IPS-15b (cell line): ENCODE results near the gene DDC.

Experiments
- H3K27me3 ChIP-seq: one replicate; pipeline ENCODE4 v1.6.1; 2013; ENCODE audit warnings: low read length; ENCODE audit not compliant: control insufficient read depth, insufficient read depth
- H3K36me3 ChIP-seq: one replicate; pipeline ENCODE4 v1.6.1; 2013; ENCODE audit warnings: low read length; ENCODE audit not compliant: control insufficient read depth, insufficient read depth
- H3K4me1 ChIP-seq: one replicate; pipeline ENCODE4 v1.6.1; 2013; ENCODE audit warnings: mild to moderate bottlenecking, low read length; ENCODE audit not compliant: control insufficient read depth, insufficient read depth
- H3K4me3 ChIP-seq: one replicate; pipeline ENCODE4 v1.5.1; 2013; ENCODE audit warnings: low read depth, low read length
- H3K9ac ChIP-seq: one replicate; pipeline ENCODE4 v1.6.1; 2013; ENCODE audit warnings: low read depth, mild to moderate bottlenecking, low read length
- H3K9me3 ChIP-seq: one replicate; pipeline ENCODE4 v1.6.1; 2013; ENCODE audit warnings: mild to moderate bottlenecking, low read length; ENCODE audit not compliant: control insufficient read depth, insufficient read depth

The DDC gene

GRCh38 chr7:50428911-50429310, 136.3 kb downstream of the DDC start:
- Histone ChIP-seq H3K27me3 (no peaks in the 10 kb centered on the region), H3K36me3 (no peaks in the 10 kb centered on the region), H3K4me3 (no peak overlapping the region), H3K9me3 (no peaks in the 10 kb centered on the region), H3K4me1 (peaks cover 2% of the 10 kb centered on the region), H3K9ac (no peak overlapping the region)

GRCh38 chr7:50427518-50427917, 137.7 kb downstream of the DDC start:
- H3K4me3 ChIP-seq = no peak overlapping the region
- no peaks in the 10 kb centered on the region for H3K36me3 ChIP-seq
- H3K27me3 ChIP-seq = no peaks in the 10 kb centered on the region
- H3K4me1 ChIP-seq = no peaks in the 10 kb centered on the region
- no peak overlapping the region for H3K9ac ChIP-seq
- H3K9me3 ChIP-seq = no peaks in the 10 kb centered on the region

- Histone ChIP-seq H3K9ac (no peak overlapping the region), H3K36me3 (no peaks in the 10 kb centered on the region), H3K4me3 (no peak overlapping the region), H3K4me1 (peaks cover under 1% of the 10 kb centered on the region), H3K9me3 (no peaks in the 10 kb centered on the region), H3K27me3 (no peaks in the 10 kb centered on the region)
These were observed 138.7 kb downstream of the DDC start for GRCh38 chr7:50426280-50427045.

GRCh38 chr7:50425318-50425717, 139.9 kb downstream of the DDC start:
- Histone ChIP-seq H3K27me3 (no peaks in the 10 kb centered on the region), H3K4me1 (peaks cover 4% of the 10 kb centered on the region), H3K9me3 (no peaks in the 10 kb centered on the region), H3K36me3 (no peaks in the 10 kb centered on the region), H3K9ac (no peak overlapping the region), H3K4me3 (no peak overlapping the region)

- no peaks in the 10 kb centered on the region for H3K27me3 ChIP-seq
- H3K9me3 ChIP-seq = no peaks in the 10 kb centered on the region
- peaks cover 4% of the 10 kb centered on the region for H3K4me1 ChIP-seq
- H3K36me3 ChIP-seq = no peaks in the 10 kb centered on the region
- no peak overlapping the region for H3K9ac ChIP-seq
- no peak overlapping the region for H3K4me3 ChIP-seq
These were observed 141.3 kb downstream of the DDC start for GRCh38 chr7:50423860-50424259.

GRCh38 chr7:50422858-50423257, 142.3 kb downstream of the DDC start:
- Histone ChIP-seq H3K27me3 (no peaks in the 10 kb centered on the region), H3K36me3 (no peaks in the 10 kb centered on the region), H3K9ac (no peak overlapping the region), H3K9me3 (no peaks in the 10 kb centered on the region), H3K4me3 (no peak overlapping the region), H3K4me1 (peaks cover 4% of the 10 kb centered on the region)

GRCh38 chr7:50421043-50421442, 144.2 kb downstream of the DDC start:
- H3K4me3 ChIP-seq = no peak overlapping the region
- no peaks in the 10 kb centered on the region for H3K9me3 ChIP-seq
- H3K27me3 ChIP-seq = no peaks in the 10 kb centered on the region
- H3K36me3 ChIP-seq = no peaks in the 10 kb centered on the region
- peaks cover 4% of the 10 kb centered on the region for H3K4me1 ChIP-seq
- H3K9ac ChIP-seq = no peak overlapping the region

- Histone ChIP-seq H3K4me1 (peaks cover 4% of the 10 kb centered on the region), H3K9me3 (no peaks in the 10 kb centered on the region), H3K36me3 (no peaks in the 10 kb centered on the region), H3K27me3 (no peaks in the 10 kb centered on the region), H3K9ac (no peak overlapping the region), H3K4me3 (no peak overlapping the region)
These were observed 146.5 kb downstream of the DDC start for GRCh38 chr7:50418526-50419290.

- Histone ChIP-seq H3K36me3 (no peaks in the 10 kb centered on the region), H3K9me3 (no peaks in the 10 kb centered on the region), H3K4me3 (no peak overlapping the region), H3K9ac (no peak overlapping the region), H3K27me3 (no peaks in the 10 kb centered on the region), H3K4me1 (peaks cover 4% of the 10 kb centered on the region)
These were observed 147.1 kb downstream of the DDC start for GRCh38 chr7:50418086-50418515.

GRCh38 chr7:50416527-50417182, 148.6 kb downstream of the DDC start:
- Histone ChIP-seq H3K9me3 (no peaks in the 10 kb centered on the region), H3K36me3 (no peaks in the 10 kb centered on the region), H3K4me1 (peaks cover 4% of the 10 kb centered on the region), H3K9ac (no peak overlapping the region), H3K4me3 (no peak overlapping the region), H3K27me3 (no peaks in the 10 kb centered on the region)

- no peaks in the 10 kb centered on the region for H3K4me1 ChIP-seq
- no peaks in the 10 kb centered on the region for H3K27me3 ChIP-seq
- H3K4me3 ChIP-seq = no peak overlapping the region
- no peaks in the 10 kb centered on the region for H3K9me3 ChIP-seq
- H3K36me3 ChIP-seq = no peaks in the 10 kb centered on the region
- no peak overlapping the region for H3K9ac ChIP-seq
These were observed 149.3 kb downstream of the DDC start for GRCh38 chr7:50415844-50416364.
